ENCODE data around the gene DLG2. TPM values are rescaled to one million over a fixed set of nuclear protein-coding genes. Genes with fewer than 3 reads are reported as not detected.
"Not testable (repeated sequence)": the region's sequence is repeated elsewhere in the genome, so short reads cannot be mapped to it uniquely, and the experiment has no call there.

DLG2 gene
- total and polyA plus RNA-seq, 7 donors = 0.23 to 5.3 (median 3.4) TPM

- Histone ChIP-seq H3K4me3 (no peak overlapping the region), H3K27me3 (ENCODE audit: insufficient read depth in 3 of 3, low read length in 2 of 3) (no peaks in the 10 kb centered on the region), H3K4me1 (no peaks in the 10 kb centered on the region), H3K36me3 (ENCODE audit: insufficient read depth in 1 of 2, low read depth in 1 of 2) (no peaks in the 10 kb centered on the region), H3K27ac (no peak overlapping the region), H3K9me3 (no peaks in the 10 kb centered on the region)
- intact Hi-C loops (cut with DNase I) = no loop called here
- ATAC-seq (no peak), DNase-seq (no peak)
- TF ChIP-seq CTCF (IDR thresholded peaks at IDR 0.05) = no peak
- 81 to 87% (median 87%) methylated on average over 11 of the region's 11 CpGs for WGBS, 3 donors
Measured at GRCh38 chr11:83601201-83601913, 2025.8 kb downstream of the DLG2 start.

- no peak for ATAC-seq
- no peak for TF ChIP-seq CTCF (IDR thresholded peaks at IDR 0.05)
- no peak overlapping the region for H3K4me3 ChIP-seq
- WGBS, 3 donors = 79 to 84% (median 84%) methylated on average over 1 of the region's 1 CpG
- H3K27ac ChIP-seq = no peak overlapping the region
- intact Hi-C loops (cut with DNase I) = no loop called here
- DNase-seq = no peak
- H3K36me3 ChIP-seq (ENCODE audit: insufficient read depth in 1 of 2, low read depth in 1 of 2) = no peaks in the 10 kb centered on the region
- no peaks in the 10 kb centered on the region for H3K9me3 ChIP-seq
- H3K27me3 ChIP-seq (ENCODE audit: insufficient read depth in 3 of 3, low read length in 2 of 3) = no peaks in the 10 kb centered on the region
- H3K4me1 ChIP-seq = no peaks in the 10 kb centered on the region
Measured at GRCh38 chr11:83600661-83601060, 2026.5 kb downstream of the DLG2 start.

DNA sequence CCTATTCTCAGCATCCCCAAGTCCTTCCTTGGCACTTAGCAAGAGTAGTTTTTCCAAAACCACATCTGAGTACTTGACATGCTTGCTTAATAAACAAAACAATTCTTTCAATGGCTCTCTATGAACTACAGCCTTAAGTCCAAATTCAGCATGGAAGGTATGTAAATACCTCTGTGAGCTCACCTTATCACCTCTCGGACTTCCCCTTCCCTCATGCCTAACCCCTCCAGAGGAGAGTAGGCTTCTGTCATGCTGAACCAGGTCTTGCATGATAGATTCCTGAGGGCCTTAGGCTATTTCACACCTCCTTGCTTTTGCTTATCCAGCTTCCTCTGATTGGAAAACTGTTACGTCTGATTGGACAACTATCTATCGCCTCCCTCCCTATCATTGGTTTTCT lies 2028.1 kb downstream of the DLG2 start:
- ATAC-seq (no peak), DNase-seq (no peak)
- TF ChIP-seq CTCF (IDR thresholded peaks at IDR 0.05) = no peak
- intact Hi-C loops (cut with DNase I) = no loop called here
- no peaks in the 10 kb centered on the region for H3K36me3 ChIP-seq (ENCODE audit: insufficient read depth in 1 of 2, low read depth in 1 of 2)
- H3K9me3 ChIP-seq = no peaks in the 10 kb centered on the region
- H3K4me1 ChIP-seq = no peaks in the 10 kb centered on the region
- no peaks in the 10 kb centered on the region for H3K27me3 ChIP-seq (ENCODE audit: insufficient read depth in 3 of 3, low read length in 2 of 3)
- no peak overlapping the region for H3K4me3 ChIP-seq
- no peak overlapping the region for H3K27ac ChIP-seq
- WGBS, 3 donors = 90 to 93% (median 92%) methylated on average over 3 of the region's 3 CpGs

DNA sequence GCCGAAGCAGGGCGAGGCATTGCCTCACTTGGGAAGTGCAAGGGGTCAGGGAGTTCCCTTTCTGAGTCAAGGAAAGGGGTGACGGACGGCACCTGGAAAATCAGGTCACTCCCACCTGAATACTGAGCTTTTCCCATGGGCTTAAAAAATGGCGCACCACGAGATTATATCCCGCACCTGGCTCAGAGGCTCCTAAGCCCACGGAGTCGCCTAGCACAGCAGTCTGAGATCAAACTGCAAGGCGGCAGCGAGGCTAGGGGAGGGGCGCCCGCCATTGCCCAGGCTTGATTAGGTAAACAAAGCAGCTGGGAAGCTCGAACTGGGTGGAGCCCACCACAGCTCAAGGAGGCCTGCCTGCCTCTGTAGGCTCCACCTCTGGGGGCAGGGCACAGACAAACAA lies 2039.3 kb downstream of the DLG2 start:
- intact Hi-C loops (cut with DNase I); H3K4me1 ChIP-seq; H3K27ac ChIP-seq; H3K9me3 ChIP-seq; H3K36me3 ChIP-seq (ENCODE audit: insufficient read depth in 1 of 2, low read depth in 1 of 2); H3K27me3 ChIP-seq (ENCODE audit: insufficient read depth in 3 of 3, low read length in 2 of 3); H3K4me3 ChIP-seq; DNase-seq; ATAC-seq: not testable (repeated sequence)
- 50 to 75% (median 56%) methylated on average over 10 to 13 of the region's 14 CpGs for WGBS, 3 donors

DNA sequence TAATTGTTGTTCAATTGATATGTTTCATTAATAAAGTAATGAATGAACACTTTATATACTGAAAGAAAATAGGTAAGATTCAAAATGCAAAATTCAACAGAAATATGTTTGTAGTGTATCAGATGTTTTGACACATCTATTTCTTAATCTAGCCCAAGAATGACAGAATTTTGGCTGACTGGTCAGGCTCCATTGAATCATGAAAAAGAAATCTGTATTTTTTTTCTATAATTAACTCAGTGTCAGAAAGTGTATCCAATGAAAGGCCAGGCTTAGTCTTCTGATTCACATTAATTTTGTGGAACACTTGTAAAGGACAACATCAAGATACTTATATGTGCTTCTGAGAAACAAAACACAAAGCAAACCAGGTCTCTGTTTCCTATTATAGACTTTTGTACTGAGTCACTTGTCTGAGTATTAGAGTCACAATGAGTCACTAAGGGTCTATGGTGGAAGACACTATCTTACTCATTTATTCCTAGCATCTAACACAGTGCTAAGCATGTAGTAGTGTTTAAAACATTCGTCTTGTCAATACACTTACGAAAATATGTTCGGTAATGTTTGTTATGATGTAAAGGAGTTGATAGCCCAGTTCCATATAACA lies 2043.3 kb downstream of the DLG2 start:
- no peak for ATAC-seq
- H3K9me3 ChIP-seq = no peaks in the 10 kb centered on the region
- no peak overlapping the region for H3K4me3 ChIP-seq
- H3K36me3 ChIP-seq (ENCODE audit: insufficient read depth in 1 of 2, low read depth in 1 of 2) = no peaks in the 10 kb centered on the region
- no peak overlapping the region for H3K27ac ChIP-seq
- DNase-seq = no peak
- intact Hi-C loops (cut with DNase I) = no loop called here
- 87 to 95% (median 94%) methylated on average over 3 of the region's 3 CpGs for WGBS, 3 donors
- TF ChIP-seq CTCF (IDR thresholded peaks at IDR 0.05) = no peak
- H3K4me1 ChIP-seq = no peaks in the 10 kb centered on the region
- no peaks in the 10 kb centered on the region for H3K27me3 ChIP-seq (ENCODE audit: insufficient read depth in 3 of 3, low read length in 2 of 3)
